ENCODE measurements around the gene IKZF3. TPM values are rescaled to one million over a fixed set of nuclear protein-coding genes. Genes with fewer than 3 reads are reported as not detected.
"Not testable (repeated sequence)": the region's sequence is repeated elsewhere in the genome, so short reads cannot be mapped to it uniquely, and the experiment has no call there.

The IKZF3 gene
- total and polyA plus RNA-seq, 10 of the 15 experiments (the other 5 are each of a cell fraction or from before 2014, with no cell fraction given), result 5.5 to 98.2 (median 47.6) TPM

DNA sequence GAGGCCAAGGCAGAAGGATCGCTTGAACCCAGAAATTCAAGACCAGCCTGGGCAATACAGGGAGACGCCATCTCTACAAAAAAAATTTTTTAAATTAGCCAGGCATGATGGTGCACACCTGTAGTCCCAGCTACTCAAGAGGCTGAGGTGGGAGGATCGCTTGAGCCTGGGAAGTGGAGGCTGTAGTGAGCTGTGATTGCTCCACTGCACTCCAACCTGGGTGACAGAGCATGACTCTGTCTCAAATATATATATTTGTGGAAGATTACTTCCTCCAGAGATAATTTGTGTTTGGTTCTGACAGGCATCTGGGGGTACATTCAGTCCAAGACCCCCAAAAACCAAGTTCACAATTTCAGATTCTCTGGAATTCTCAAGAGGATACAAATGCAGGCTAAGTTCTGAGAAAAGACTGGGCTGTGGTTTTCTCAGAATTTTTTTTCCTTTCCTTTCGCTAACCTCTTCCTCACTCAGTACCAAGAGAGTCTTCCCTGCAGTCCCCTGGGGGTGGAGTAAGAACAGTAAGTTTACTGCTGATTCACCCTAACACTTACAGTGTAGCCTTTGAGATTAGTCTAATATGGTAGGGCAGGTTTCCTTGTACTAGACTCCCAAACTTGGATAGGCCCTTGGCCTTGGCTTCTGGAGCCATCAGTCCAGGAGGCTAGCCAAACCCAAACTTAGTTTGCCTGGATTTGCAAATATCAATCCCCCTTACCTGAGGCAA is 39.2 kb upstream of the IKZF3 start:
- BruUV-seq (replicated peaks), result no TSS peak
- WGBS (ENCODE audit: insufficient coverage, insufficient replicate concordance, low lambda C conversion rate, missing lambda C conversion rate), result 63% methylated on average over 4 of the region's 4 CpGs
- H4K20me1 ChIP-seq (ENCODE audit: control insufficient read depth, insufficient read depth), result no peaks in the 10 kb centered on the region
- in situ Hi-C loops (cut with MboI) (no loop called here), intact Hi-C loops (cut with micrococcal nuclease; ENCODE audit: unreplicated experiment) (no loop called here)
- ChIA-PET RAD21 (ENCODE audit: unreplicated experiment) (no interaction called here), SMC1A (ENCODE audit: uncharacterized antibody, unreplicated experiment) (interaction anchor here (3.6 kb wide), 1 partner anchor 12 kb away, joined by 22 read pairs; no protein-coding TSS in a partner anchor), POLR2A (interaction anchor here (1.2 kb wide), 2 partner anchors 9 to 23 kb away, joined by 4 read pairs; no protein-coding TSS in a partner anchor), CTCF (interaction anchor here (0.7 to 1.0 kb wide), 3 partner anchors 8 to 14 kb away, joined by 3 to 5 read pairs (median 3); no protein-coding TSS in a partner anchor)
- ATAC-seq (peak; percentile 87), FAIRE-seq (no peak), DNase-seq (ENCODE audit: low read depth, low spot score) (no peak)
- H2AFZ ChIP-seq (ENCODE audit: control insufficient read depth, low read depth, low read length), result no peak overlapping the region
- no peak overlapping the region for H3K4me2 ChIP-seq (ENCODE audit: control insufficient read depth, insufficient read depth)
- H3K9me3 ChIP-seq (replicated peaks; ENCODE audit: control insufficient read depth, insufficient read depth, low read length), result no peaks in the 10 kb centered on the region
- no peaks in the 10 kb centered on the region for H3K27me3 ChIP-seq (replicated peaks in 1 of 2; ENCODE audit: control insufficient read depth in 2 of 2, insufficient read depth in 2 of 2, low read length in 1 of 2)
- H3K79me2 ChIP-seq (ENCODE audit: control insufficient read depth, insufficient read depth, low read length), result no peaks in the 10 kb centered on the region
- no peak overlapping the region for H3K4me3 ChIP-seq
- no peak overlapping the region for H3K9ac ChIP-seq (ENCODE audit: control insufficient read depth, insufficient read depth, low read length)
- no peaks in the 10 kb centered on the region; the same call in 1 of the 2 replicates for H3K4me1 ChIP-seq (ENCODE audit: control insufficient read depth, insufficient read depth, low read length)
- H3K36me3 ChIP-seq (ENCODE audit: control insufficient read depth in 2 of 2, insufficient read depth in 2 of 2, low read length in 1 of 2), result peaks cover 0 to 8% of the 10 kb centered on the region in 2 experiments; a peak in 2 of 4 replicates
- TF ChIP-seq CBX5 (IDR thresholded peaks at IDR 0.05; ENCODE audit: low read depth), result no peak
- TF ChIP-seq RUNX3 (IDR thresholded peaks at IDR 0.05; ENCODE audit: low read length), result peak; percentile 21; the same call in 1 of the 2 replicates
- TF ChIP-seq, protein P1, sequence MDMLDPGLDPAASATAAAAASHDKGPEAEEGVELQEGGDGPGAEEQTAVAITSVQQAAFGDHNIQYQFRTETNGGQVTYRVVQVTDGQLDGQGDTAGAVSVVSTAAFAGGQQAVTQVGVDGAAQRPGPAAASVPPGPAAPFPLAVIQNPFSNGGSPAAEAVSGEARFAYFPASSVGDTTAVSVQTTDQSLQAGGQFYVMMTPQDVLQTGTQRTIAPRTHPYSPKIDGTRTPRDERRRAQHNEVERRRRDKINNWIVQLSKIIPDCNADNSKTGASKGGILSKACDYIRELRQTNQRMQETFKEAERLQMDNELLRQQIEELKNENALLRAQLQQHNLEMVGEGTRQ (IDR thresholded peaks at IDR 0.05; ENCODE audit: borderline replicate concordance, low read depth, low read length), result no peak
- peak; percentile 55 for TF ChIP-seq IKZF1 (conservative IDR thresholded peaks at IDR 0.05)
- TF ChIP-seq MEF2B (IDR thresholded peaks at IDR 0.05; ENCODE audit: partially characterized antibody, poor library complexity, severe bottlenecking), result peak; percentile 86
- peak; percentile 24 to 38; a peak in 3 of 4 replicates for TF ChIP-seq IKZF2 (IDR thresholded peaks at IDR 0.05)
- H3K27ac ChIP-seq (ENCODE audit: control insufficient read depth, insufficient read depth), result peak overlapping the region; percentile 13; the same call in 1 of the 2 replicates

DNA sequence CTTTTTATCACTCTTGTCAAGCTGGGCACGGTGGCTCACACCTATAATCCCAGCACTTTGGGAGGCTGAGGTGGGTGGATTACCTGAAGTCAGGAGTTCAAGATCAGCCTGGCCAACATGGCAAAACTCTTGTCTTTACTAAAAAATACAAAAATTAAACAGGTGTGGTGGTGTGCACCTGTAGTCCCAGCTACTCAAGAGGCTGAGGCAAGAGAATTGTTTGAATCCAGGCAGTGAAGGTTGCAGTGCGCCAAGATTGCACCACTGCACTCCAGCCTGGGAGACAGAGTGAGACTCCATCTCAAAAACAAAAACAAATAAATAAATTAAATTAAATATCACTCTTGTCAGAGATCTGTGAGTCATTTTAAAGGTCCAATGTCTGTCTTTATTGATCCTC is 37.9 kb upstream of the IKZF3 start:
- H3K4me3 ChIP-seq; DNase-seq (ENCODE audit: low read depth, low spot score); H3K36me3 ChIP-seq (ENCODE audit: control insufficient read depth in 2 of 2, insufficient read depth in 2 of 2, low read length in 1 of 2); BruUV-seq (replicated peaks); H4K20me1 ChIP-seq (ENCODE audit: control insufficient read depth, insufficient read depth); H3K4me1 ChIP-seq (ENCODE audit: control insufficient read depth, insufficient read depth, low read length); H3K9ac ChIP-seq (ENCODE audit: control insufficient read depth, insufficient read depth, low read length); H3K9me3 ChIP-seq (replicated peaks; ENCODE audit: control insufficient read depth, insufficient read depth, low read length); ATAC-seq; H3K79me2 ChIP-seq (ENCODE audit: control insufficient read depth, insufficient read depth, low read length); in situ Hi-C loops (cut with MboI); FAIRE-seq; intact Hi-C loops (cut with micrococcal nuclease; ENCODE audit: unreplicated experiment); H3K4me2 ChIP-seq (ENCODE audit: control insufficient read depth, insufficient read depth); H3K27ac ChIP-seq (ENCODE audit: control insufficient read depth, insufficient read depth); H3K27me3 ChIP-seq (replicated peaks in 1 of 2; ENCODE audit: control insufficient read depth in 2 of 2, insufficient read depth in 2 of 2, low read length in 1 of 2); H2AFZ ChIP-seq (ENCODE audit: control insufficient read depth, low read depth, low read length): not testable (repeated sequence)
- RAD21 ChIA-PET (ENCODE audit: unreplicated experiment), result interaction anchor here (0.7 kb wide), 1 partner anchor 26 kb away, joined by 3 read pairs; no protein-coding TSS in a partner anchor
- SMC1A ChIA-PET (ENCODE audit: uncharacterized antibody, unreplicated experiment), result interaction anchor here (0.6 to 3.6 kb wide), 5 partner anchors 13 to 27 kb away, joined by 3 to 22 read pairs (median 3); no protein-coding TSS in a partner anchor
- WGBS (ENCODE audit: insufficient coverage, insufficient replicate concordance, low lambda C conversion rate, missing lambda C conversion rate), result 96% methylated on average over 2 of the region's 2 CpGs
- CTCF ChIA-PET, result interaction anchor here (0.7 to 1.3 kb wide), 4 partner anchors 13 to 248 kb away, joined by 3 to 5 read pairs (median 4); no protein-coding TSS in a partner anchor
- POLR2A ChIA-PET, result interaction anchor here (0.6 to 1.2 kb wide), 5 partner anchors 8 to 332 kb away, joined by 3 to 4 read pairs (median 3); no protein-coding TSS in a partner anchor
